GM10266 (cell line): ENCODE data around the gene GUCA2A.

ENCODE experiments used
- DNase-seq: peaks from one replicate; pipeline ENCODE4 v3.0.0; 2012; ENCODE audit errors: extremely low spot score
- CTCF ChIP-seq: IDR thresholded peaks from 2 replicates; pipeline ENCODE4 v1.5.1; 2012; ENCODE audit warnings: mild to moderate bottlenecking, low read depth; ENCODE audit not compliant: control insufficient read depth, insufficient read depth; ENCODE audit errors: missing control alignments

Gene GUCA2A

GRCh38 chr1:42145389-42145716 lies 19.2 kb downstream of the GUCA2A start:
- TF ChIP-seq CTCF, result no peak
- DNase-seq, result no peak

GRCh38 chr1:42144711-42145388 lies 19.7 kb downstream of the GUCA2A start:
- DNase-seq, result no peak
- no peak for TF ChIP-seq CTCF

GRCh38 chr1:42143896-42144710 lies 20.4 kb downstream of the GUCA2A start:
- TF ChIP-seq CTCF, result no peak

GRCh38 chr1:42142894-42143675 lies 21.5 kb downstream of the GUCA2A start:
- DNase-seq, result no peak
- no peak for TF ChIP-seq CTCF

More at GRCh38 chr1:42143896-42144710, 20.4 kb downstream of the GUCA2A start:
- DNase-seq, result no peak

- no peak for TF ChIP-seq CTCF
- DNase-seq, result no peak
Observed at GRCh38 chr1:42141978-42142377, 22.6 kb downstream of the GUCA2A start.

GRCh38 chr1:42140191-42140590 lies 24.4 kb downstream of the GUCA2A start:
- no peak for DNase-seq
- TF ChIP-seq CTCF, result no peak
